Measurements from ENCODE around the gene SUN5. TPM values are rescaled to one million over a fixed set of nuclear protein-coding genes. Genes with fewer than 3 reads are reported as not detected.

SUN5 gene
- total RNA-seq, 1 donor from 2014 or later, result not detected

DNA sequence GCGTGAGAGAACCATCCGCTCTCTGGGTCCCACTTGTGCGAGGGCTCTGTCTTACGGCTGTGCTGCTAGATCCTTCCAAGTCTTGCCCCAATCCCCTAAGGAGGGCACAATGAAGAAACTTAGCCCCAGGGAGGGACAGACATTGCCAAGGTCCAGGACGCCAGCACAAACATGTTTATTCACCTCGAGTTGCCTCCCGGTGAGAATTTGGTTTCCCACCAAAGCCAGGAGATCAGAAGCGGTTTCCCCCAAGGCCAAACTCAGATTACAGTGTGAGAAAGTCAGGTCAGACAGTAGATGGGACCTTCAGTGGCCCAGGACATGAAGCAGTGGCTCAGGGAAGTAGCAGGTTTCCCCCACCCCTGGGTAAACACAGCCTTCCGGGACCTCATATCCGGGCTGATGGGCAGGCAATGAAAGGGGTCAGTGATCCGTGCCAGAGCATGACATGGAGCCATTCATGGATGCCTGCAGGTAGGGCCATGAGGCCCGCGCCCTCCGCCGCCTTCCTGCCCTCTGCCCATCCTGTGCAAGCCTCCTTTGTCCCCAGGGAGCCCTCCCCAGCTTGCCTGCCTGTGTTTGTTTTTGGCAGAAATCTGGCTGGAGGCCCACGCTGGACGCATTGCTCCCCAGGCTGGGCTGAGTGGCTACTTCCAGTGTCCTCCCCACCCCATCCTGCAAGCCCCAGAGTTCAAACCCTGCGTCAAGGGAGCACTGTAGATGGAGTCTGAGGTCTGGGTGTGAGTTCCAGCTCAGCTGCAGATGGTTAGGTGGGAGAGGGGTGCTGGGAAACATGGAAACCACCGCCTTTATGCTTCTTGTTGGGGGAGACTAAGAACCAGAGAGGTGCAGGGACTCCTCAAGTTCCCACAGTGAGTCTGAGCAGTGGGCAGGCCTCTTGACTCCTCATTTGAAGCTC, 5.2 kb upstream of the SUN5 start:
- no peak overlapping the region for H3K27ac Mint-ChIP-seq (ENCODE audit: unreplicated experiment)
- H3K36me3 Mint-ChIP-seq (ENCODE audit: unreplicated experiment), result no peaks in the 10 kb centered on the region
- H3K4me3 Mint-ChIP-seq (ENCODE audit: unreplicated experiment), result no peak overlapping the region
- H3K27me3 Mint-ChIP-seq (ENCODE audit: unreplicated experiment), result peaks cover 2% of the 10 kb centered on the region
- no peak for DNase-seq (ENCODE audit: extremely low spot score, unreplicated experiment)
- peaks cover 5% of the 10 kb centered on the region for H3K9me3 Mint-ChIP-seq (ENCODE audit: unreplicated experiment)
- H3K4me1 Mint-ChIP-seq (ENCODE audit: unreplicated experiment), result no peaks in the 10 kb centered on the region
- TF ChIP-seq, protein P1, sequence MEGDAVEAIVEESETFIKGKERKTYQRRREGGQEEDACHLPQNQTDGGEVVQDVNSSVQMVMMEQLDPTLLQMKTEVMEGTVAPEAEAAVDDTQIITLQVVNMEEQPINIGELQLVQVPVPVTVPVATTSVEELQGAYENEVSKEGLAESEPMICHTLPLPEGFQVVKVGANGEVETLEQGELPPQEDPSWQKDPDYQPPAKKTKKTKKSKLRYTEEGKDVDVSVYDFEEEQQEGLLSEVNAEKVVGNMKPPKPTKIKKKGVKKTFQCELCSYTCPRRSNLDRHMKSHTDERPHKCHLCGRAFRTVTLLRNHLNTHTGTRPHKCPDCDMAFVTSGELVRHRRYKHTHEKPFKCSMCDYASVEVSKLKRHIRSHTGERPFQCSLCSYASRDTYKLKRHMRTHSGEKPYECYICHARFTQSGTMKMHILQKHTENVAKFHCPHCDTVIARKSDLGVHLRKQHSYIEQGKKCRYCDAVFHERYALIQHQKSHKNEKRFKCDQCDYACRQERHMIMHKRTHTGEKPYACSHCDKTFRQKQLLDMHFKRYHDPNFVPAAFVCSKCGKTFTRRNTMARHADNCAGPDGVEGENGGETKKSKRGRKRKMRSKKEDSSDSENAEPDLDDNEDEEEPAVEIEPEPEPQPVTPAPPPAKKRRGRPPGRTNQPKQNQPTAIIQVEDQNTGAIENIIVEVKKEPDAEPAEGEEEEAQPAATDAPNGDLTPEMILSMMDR (IDR thresholded peaks at IDR 0.05), result no peak

GRCh38 chr20:33008336-33009213, 4.3 kb upstream of the SUN5 start:
- no peaks in the 10 kb centered on the region for H3K36me3 Mint-ChIP-seq (ENCODE audit: unreplicated experiment)
- TF ChIP-seq, protein P1 (IDR thresholded peaks at IDR 0.05), result no peak
- H3K4me1 Mint-ChIP-seq (ENCODE audit: unreplicated experiment), result no peaks in the 10 kb centered on the region
- H3K27me3 Mint-ChIP-seq (ENCODE audit: unreplicated experiment), result peaks cover 2% of the 10 kb centered on the region
- H3K4me3 Mint-ChIP-seq (ENCODE audit: unreplicated experiment), result no peak overlapping the region
- no peak overlapping the region for H3K27ac Mint-ChIP-seq (ENCODE audit: unreplicated experiment)
- no peak for DNase-seq (ENCODE audit: extremely low spot score, unreplicated experiment)
- peaks cover 5% of the 10 kb centered on the region for H3K9me3 Mint-ChIP-seq (ENCODE audit: unreplicated experiment)

GRCh38 chr20:33007376-33008335, 3.4 kb upstream of the SUN5 start, which contains the start of gene BPIFB2:
Gene BPIFB2, plus strand, starts transcription at chr20:33007704. Its CDS starts 871 bp downstream, at chr20:33008575.
- H3K4me3 Mint-ChIP-seq (ENCODE audit: unreplicated experiment), result no peak within 1 kb of the TSS

GRCh38 chr20:33006776-33007375, 2.6 kb upstream of the SUN5 start:
- Mint-ChIP-seq H3K4me1 (ENCODE audit: unreplicated experiment) (no peaks in the 10 kb centered on the region), H3K27me3 (ENCODE audit: unreplicated experiment) (peaks cover 2% of the 10 kb centered on the region), H3K27ac (ENCODE audit: unreplicated experiment) (no peak overlapping the region), H3K9me3 (ENCODE audit: unreplicated experiment) (peaks cover 5% of the 10 kb centered on the region), H3K36me3 (ENCODE audit: unreplicated experiment) (no peaks in the 10 kb centered on the region), H3K4me3 (ENCODE audit: unreplicated experiment) (no peak overlapping the region)
- TF ChIP-seq, protein P1 (IDR thresholded peaks at IDR 0.05), result no peak
- no peak for DNase-seq (ENCODE audit: extremely low spot score, unreplicated experiment)

More at GRCh38 chr20:33007376-33008335, 3.4 kb upstream of the SUN5 start, which contains the start of gene BPIFB2:
- Mint-ChIP-seq H3K27ac (ENCODE audit: unreplicated experiment) (no peak within 1 kb of the TSS), H3K36me3 (ENCODE audit: unreplicated experiment) (no peaks in the 10 kb centered on the region), H3K9me3 (ENCODE audit: unreplicated experiment) (peaks cover 5% of the 10 kb centered on the region), H3K4me1 (ENCODE audit: unreplicated experiment) (no peaks in the 10 kb centered on the region), H3K27me3 (ENCODE audit: unreplicated experiment) (peaks cover 2% of the 10 kb centered on the region)
- no peak for DNase-seq (ENCODE audit: extremely low spot score, unreplicated experiment)
- TF ChIP-seq, protein P1 (IDR thresholded peaks at IDR 0.05), result no peak

Data from osteocyte (in vitro differentiated cells).